ENCODE data around the gene KAZALD1.
A peak's percentile ranks its signal among the peaks of the same experiment; 100 is the strongest.

Gene KAZALD1

DNA sequence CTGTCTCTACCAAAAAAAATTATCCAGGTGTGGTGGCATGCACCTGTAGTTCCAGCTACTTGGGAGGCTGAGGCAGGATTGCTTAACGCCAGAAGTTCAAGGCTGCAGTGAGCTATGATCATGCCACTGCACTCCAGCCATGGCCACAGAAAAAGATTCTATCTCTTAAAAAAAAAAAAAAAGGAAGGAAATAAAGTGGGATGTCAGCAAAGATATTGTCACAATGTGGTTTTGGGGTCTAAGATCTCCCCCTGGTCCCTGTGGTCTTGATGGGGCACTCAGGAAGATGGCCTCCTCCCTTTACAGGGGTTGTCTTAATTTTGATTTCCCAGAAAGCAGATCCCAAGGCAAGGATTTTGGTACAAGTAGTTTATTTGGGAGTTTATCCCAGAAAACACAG lies 7.4 kb upstream of the KAZALD1 start:
- H3K4me3 ChIP-seq (ENCODE audit: low read length), result no peak overlapping the region
- H3K4me1 ChIP-seq (ENCODE audit: insufficient read depth, low read length), result peaks cover 6% of the 10 kb centered on the region; the same call in 1 of the 2 replicates
- H3K36me3 ChIP-seq (ENCODE audit: insufficient read depth, low read depth, low read length), result no peaks in the 10 kb centered on the region
- no peak overlapping the region for H3K27ac ChIP-seq (ENCODE audit: low read length)
- no peak overlapping the region for H3K9ac ChIP-seq (ENCODE audit: low read depth, low read length)
- H3K27me3 ChIP-seq (ENCODE audit: insufficient read depth, low read length), result peaks cover 31% of the 10 kb centered on the region
- no peaks in the 10 kb centered on the region; the same call in 1 of the 2 replicates for H3K9me3 ChIP-seq (ENCODE audit: insufficient read depth, low read depth, low read length)

GRCh38 chr10:101054876-101055275 lies 6.9 kb upstream of the KAZALD1 start:
- Histone ChIP-seq H3K27me3 (ENCODE audit: insufficient read depth, low read length) (peaks cover 26% of the 10 kb centered on the region), H3K9me3 (ENCODE audit: insufficient read depth, low read depth, low read length) (no peaks in the 10 kb centered on the region), H3K9ac (ENCODE audit: low read depth, low read length) (no peak overlapping the region), H3K4me1 (ENCODE audit: insufficient read depth, low read length) (peaks cover 6% of the 10 kb centered on the region; the same call in 1 of the 2 replicates), H3K4me3 (ENCODE audit: low read length) (no peak overlapping the region), H3K36me3 (ENCODE audit: insufficient read depth, low read depth, low read length) (no peaks in the 10 kb centered on the region), H3K27ac (ENCODE audit: low read length) (no peak overlapping the region)

GRCh38 chr10:101055411-101055810 lies 6.4 kb upstream of the KAZALD1 start:
- Histone ChIP-seq H3K9me3 (ENCODE audit: insufficient read depth, low read depth, low read length) (no peaks in the 10 kb centered on the region), H3K27me3 (ENCODE audit: insufficient read depth, low read length) (peaks cover 20% of the 10 kb centered on the region), H3K27ac (ENCODE audit: low read length) (no peak overlapping the region), H3K9ac (ENCODE audit: low read depth, low read length) (no peak overlapping the region), H3K4me1 (ENCODE audit: insufficient read depth, low read length) (peaks cover 6% of the 10 kb centered on the region; the same call in 1 of the 2 replicates), H3K4me3 (ENCODE audit: low read length) (no peak overlapping the region), H3K36me3 (ENCODE audit: insufficient read depth, low read depth, low read length) (no peaks in the 10 kb centered on the region)

DNA sequence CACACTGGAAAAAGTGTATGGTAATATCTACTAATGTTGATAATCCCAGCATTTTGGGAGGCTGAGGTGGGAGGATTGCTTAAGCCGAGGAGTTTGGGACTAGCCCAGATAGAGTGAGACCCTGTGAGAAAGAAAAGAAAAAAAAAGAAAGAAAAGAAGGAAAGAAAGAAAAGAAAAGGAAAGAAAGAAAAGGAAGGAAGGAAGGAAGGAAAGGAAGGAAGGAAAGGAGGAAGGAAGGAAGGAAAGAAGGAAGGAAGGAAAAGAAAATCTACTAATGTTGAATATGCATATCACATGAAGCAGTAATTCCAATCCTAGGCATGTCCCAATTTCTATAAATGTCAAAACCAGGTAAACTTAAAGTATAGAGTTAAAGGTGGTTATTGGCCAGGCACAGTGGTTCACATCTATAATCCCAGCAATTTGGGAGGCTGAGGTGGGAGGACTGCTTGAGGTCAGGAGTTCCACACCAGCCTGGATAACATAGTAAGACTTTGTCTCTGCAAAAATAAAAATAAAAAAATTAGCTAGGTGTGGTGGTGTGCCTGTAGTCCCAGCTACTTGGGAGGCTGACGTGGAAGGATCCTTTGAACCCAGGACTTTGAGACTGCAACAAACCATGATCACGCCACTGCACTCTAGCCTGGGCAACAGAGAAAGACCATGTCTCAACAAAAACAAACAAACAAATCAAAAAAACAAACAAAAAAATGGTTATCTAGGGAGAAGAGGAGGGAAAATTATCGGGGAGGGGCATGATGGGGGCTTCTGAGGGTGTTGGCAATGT lies 5.2 kb upstream of the KAZALD1 start:
- H3K4me3 ChIP-seq (ENCODE audit: low read length), result no peak overlapping the region
- no peak overlapping the region for H3K27ac ChIP-seq (ENCODE audit: low read length)
- H3K9ac ChIP-seq (ENCODE audit: low read depth, low read length), result no peak overlapping the region
- H3K27me3 ChIP-seq (ENCODE audit: insufficient read depth, low read length), result peaks cover 14% of the 10 kb centered on the region
- no peaks in the 10 kb centered on the region for H3K4me1 ChIP-seq (ENCODE audit: insufficient read depth, low read length)
- H3K9me3 ChIP-seq (ENCODE audit: insufficient read depth, low read depth, low read length), result no peaks in the 10 kb centered on the region
- H3K36me3 ChIP-seq (ENCODE audit: insufficient read depth, low read depth, low read length), result no peaks in the 10 kb centered on the region

- H3K9ac ChIP-seq (ENCODE audit: low read depth, low read length), result peak overlapping the region; percentile 84
- H3K4me1 ChIP-seq (ENCODE audit: insufficient read depth, low read length), result peaks cover 10% of the 10 kb centered on the region
- H3K27ac ChIP-seq (ENCODE audit: low read length), result peak overlapping the region; percentile 13
Measured at GRCh38 chr10:101060036-101060950, 1.5 kb upstream of the KAZALD1 start.

GRCh38 chr10:101060951-101061623 lies 702 bp upstream of the KAZALD1 start:
- H3K4me1 ChIP-seq (ENCODE audit: insufficient read depth, low read length), result peaks cover 13% of the 10 kb centered on the region
- H3K27me3 ChIP-seq (ENCODE audit: insufficient read depth, low read length), result peaks cover 50% of the 10 kb centered on the region
- peak overlapping the region; percentile 13 for H3K27ac ChIP-seq (ENCODE audit: low read length)
- H3K9ac ChIP-seq (ENCODE audit: low read depth, low read length), result peak overlapping the region; percentile 84
- no peaks in the 10 kb centered on the region for H3K36me3 ChIP-seq (ENCODE audit: insufficient read depth, low read depth, low read length)
- H3K4me3 ChIP-seq (ENCODE audit: low read length), result peak overlapping the region; percentile 88
- H3K9me3 ChIP-seq (ENCODE audit: insufficient read depth, low read depth, low read length), result no peaks in the 10 kb centered on the region; the same call in 1 of the 2 replicates

More at GRCh38 chr10:101060036-101060950, 1.5 kb upstream of the KAZALD1 start:
- Histone ChIP-seq H3K27me3 (ENCODE audit: insufficient read depth, low read length) (peaks cover 43% of the 10 kb centered on the region), H3K9me3 (ENCODE audit: insufficient read depth, low read depth, low read length) (no peaks in the 10 kb centered on the region), H3K4me3 (ENCODE audit: low read length) (peak overlapping the region; percentile 88), H3K36me3 (ENCODE audit: insufficient read depth, low read depth, low read length) (no peaks in the 10 kb centered on the region)

GRCh38 chr10:101062232-101063049 lies 652 bp downstream of the KAZALD1 start:
- H3K9me3 ChIP-seq (ENCODE audit: insufficient read depth, low read depth, low read length), result no peaks in the 10 kb centered on the region; the same call in 1 of the 2 replicates
- no peaks in the 10 kb centered on the region for H3K36me3 ChIP-seq (ENCODE audit: insufficient read depth, low read depth, low read length)
- H3K4me1 ChIP-seq (ENCODE audit: insufficient read depth, low read length), result peaks cover 13% of the 10 kb centered on the region
- peaks cover 64% of the 10 kb centered on the region for H3K27me3 ChIP-seq (ENCODE audit: insufficient read depth, low read length)
- peak overlapping the region; percentile 88 for H3K4me3 ChIP-seq (ENCODE audit: low read length)
- peak overlapping the region; percentile 84; the same call in 1 of the 2 replicates for H3K9ac ChIP-seq (ENCODE audit: low read depth, low read length)
- H3K27ac ChIP-seq (ENCODE audit: low read length), result no peak overlapping the region

DNA sequence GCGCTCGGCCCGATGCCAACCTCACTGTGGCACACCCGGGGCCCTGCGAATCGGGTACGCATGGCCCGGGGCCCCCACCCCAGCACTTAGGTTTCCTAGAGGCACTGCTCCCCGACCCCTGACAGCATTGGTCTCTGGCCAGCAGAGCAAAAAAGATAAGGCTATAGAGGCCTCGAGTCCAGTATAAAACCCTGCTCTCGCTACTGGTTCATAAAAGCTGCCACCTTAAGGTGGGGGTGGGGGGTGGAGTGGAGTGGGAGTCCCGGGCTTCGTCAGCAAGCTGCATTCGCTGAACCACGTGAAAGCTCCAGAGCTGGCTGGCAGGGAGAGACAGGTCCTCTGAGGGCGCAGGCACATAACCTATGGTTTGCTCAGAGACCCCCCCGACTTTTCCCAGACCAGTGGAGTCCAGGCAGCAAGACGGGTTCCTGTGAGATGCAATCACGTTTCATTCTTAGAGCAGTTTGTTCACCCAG lies 1.3 kb downstream of the KAZALD1 start:
- Histone ChIP-seq H3K4me3 (ENCODE audit: low read length) (peak overlapping the region; percentile 88; the same call in 1 of the 2 replicates), H3K36me3 (ENCODE audit: insufficient read depth, low read depth, low read length) (no peaks in the 10 kb centered on the region), H3K4me1 (ENCODE audit: insufficient read depth, low read length) (peaks cover 13% of the 10 kb centered on the region), H3K9me3 (ENCODE audit: insufficient read depth, low read depth, low read length) (no peaks in the 10 kb centered on the region; the same call in 1 of the 2 replicates), H3K27me3 (ENCODE audit: insufficient read depth, low read length) (peaks cover 70% of the 10 kb centered on the region), H3K27ac (ENCODE audit: low read length) (no peak overlapping the region), H3K9ac (ENCODE audit: low read depth, low read length) (no peak overlapping the region)

- no peaks in the 10 kb centered on the region for H3K36me3 ChIP-seq (ENCODE audit: insufficient read depth, low read depth, low read length)
- H3K4me1 ChIP-seq (ENCODE audit: insufficient read depth, low read length), result peaks cover 13% of the 10 kb centered on the region
- no peak overlapping the region for H3K9ac ChIP-seq (ENCODE audit: low read depth, low read length)
- H3K27me3 ChIP-seq (ENCODE audit: insufficient read depth, low read length), result peaks cover 70% of the 10 kb centered on the region
- H3K27ac ChIP-seq (ENCODE audit: low read length), result no peak overlapping the region
- H3K9me3 ChIP-seq (ENCODE audit: insufficient read depth, low read depth, low read length), result no peaks in the 10 kb centered on the region; the same call in 1 of the 2 replicates
- peak overlapping the region; percentile 88; the same call in 1 of the 2 replicates for H3K4me3 ChIP-seq (ENCODE audit: low read length)
Measured at GRCh38 chr10:101063548-101064414, 2.0 kb downstream of the KAZALD1 start.

Measured in iPS-20b (cell line).